ENCODE results near the gene PEX5.

PEX5 gene
- 21.2 to 43.7 reads per million in 2 donors for total RNA-seq

DNA sequence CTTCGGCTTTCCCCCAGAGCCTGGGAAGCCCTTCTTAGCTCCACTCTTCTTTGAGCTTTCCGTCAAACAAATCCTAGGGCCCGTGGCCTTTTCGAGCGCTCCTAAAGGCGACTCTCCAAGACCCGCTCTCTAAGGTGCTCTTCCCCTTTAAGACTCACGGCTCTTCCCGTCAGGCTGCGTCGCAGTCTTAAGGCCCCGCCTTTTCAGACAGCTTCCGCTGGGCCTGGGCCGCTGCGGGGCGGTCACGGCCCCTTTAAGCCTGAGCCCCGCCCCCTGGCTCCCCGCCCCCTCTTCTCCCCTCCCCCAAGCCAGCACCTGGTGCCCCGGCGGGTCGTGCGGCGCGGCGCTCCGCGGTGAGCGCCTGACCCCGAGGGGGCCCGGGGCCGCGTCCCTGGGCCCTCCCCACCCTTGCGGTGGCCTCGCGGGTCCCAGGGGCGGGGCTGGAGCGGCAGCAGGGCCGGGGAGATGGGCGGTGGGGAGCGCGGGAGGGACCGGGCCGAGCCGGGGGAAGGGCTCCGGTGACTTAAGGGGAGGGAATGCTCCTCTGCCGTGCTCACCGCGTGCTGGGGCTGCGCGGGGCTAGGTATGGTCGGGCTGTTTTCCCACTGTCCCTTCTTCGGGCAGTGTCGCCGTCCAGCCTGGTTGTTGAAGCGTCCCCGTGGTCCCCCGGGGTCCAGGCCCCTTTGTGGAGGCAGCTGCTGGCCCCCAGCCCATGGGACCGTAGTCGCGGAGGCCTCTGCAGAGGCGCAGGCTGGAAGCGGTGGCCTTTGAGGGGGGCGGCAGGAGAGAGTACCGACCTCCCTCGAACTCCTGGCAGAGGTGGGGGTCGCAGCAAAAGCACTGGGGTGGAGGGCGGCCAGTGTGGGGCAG is at the start of gene PEX5:
Gene PEX5 (plus strand): TSS at position 289 of the 870 bp plus-strand sequence. CDS start 692 bp downstream, outside the sequence.
- DNase-seq: peak; percentile 66

DNA sequence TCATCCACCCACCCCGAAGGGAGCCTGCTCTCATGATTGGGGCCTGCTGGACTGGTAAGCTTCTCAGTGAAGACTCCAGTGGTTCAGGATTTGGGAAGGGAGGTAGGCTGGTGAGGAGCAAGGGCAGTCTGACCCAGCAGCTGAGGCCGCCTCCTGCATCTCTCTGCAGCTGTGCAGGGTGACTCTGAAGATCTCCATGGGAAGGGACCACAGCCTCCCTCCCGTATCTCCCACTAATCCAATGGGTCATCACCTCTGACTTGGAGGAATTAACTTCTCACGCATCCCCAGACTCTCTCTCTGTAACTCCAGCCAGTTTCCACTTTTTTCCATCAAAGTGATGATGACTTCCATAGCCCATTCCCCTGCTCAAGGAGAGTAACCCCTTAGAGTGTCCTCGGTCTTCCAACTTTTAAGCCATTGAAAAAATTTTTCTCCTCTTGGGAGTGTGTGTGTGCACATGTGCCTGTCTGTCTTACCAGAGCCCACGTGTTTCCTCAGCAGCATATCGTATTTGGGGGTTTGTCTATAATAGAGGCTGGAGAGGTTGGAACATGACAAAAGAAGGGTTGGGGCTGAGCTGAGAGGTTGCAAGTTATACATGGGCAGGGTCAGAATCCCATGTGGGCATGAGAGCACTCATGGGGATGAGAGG is 48.0 kb upstream of the PEX5 start:
- DNase-seq: no peak

DNA sequence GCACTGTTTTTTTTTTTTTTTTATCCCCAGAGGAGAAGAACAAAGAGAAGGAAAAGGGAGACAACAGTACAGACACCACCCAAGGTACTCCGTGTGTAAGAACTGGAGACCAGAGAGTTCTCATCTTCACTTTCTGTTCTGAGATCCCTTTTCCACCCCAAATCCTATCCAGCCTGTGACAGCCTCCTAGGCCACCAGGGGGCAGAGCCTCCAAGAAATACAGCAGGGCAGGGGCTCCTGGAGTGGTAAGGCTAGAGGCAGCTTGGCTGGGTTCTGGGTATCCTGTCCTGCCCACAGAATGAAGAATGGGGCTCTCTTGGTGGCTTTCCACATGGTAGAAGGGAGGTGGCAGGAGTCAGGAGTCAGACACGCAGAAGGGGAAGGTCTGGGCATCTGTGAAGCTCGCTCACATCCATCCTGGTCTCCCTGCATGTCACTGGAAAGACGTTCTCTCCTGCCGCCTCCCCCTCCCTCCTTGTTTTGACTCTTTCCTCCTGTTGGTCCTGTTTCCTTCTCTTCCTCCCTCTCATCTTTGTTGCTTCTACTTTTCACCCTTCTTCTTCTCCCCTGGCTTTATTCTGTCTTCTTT is 47.3 kb upstream of the PEX5 start:
- DNase-seq: peak; percentile 43

DNA sequence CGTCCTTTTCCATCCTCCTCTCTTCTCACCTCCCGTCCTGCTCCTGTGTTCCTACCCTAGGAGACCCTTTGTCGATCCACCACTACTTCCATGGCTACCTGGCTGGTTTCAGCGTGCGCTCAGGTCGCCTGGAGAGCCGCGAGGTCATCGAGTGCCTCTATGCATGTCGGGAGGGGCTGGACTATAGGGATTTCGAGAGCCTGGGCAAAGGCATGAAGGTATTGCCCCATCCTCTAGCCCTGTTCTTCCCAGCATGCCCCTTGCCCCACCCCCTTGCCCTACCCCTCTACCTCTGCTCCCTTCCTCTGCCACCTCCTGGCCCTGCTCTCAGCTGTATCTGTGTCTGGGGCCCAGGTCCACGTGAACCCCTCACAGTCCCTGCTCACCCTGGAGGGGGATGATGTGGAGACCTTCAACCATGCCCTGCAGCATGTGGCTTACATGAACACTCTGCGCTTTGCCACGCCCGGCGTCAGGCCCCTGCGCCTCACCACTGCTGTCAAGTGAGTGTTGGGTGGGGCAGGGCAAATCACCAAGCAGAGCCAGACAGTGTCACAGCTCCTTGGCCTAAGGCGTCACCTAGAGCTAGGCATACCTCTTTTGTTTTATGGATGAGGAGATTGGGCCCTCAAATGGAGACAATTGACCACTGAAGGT is 46.5 kb upstream of the PEX5 start:
- no peak for DNase-seq

DNA sequence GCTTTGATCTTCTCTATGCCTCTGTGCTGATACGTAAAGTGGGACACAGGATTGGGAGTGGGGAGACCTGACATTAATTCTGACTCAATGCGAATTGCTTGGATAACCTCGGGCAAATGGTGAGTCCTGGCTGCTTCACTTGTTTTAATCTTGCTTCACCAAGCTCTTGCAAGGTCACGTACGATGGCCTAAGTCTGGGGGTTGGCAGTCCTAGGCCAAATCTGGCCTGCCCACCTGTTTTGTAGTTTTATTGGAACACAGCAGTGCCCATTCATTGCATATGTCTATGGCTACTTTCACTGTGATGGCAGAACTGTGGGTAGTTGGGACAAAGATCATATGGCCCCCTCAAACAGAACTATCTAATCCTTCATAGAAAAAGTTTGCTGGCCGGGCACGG is 45.9 kb upstream of the PEX5 start:
- no peak for DNase-seq

DNA sequence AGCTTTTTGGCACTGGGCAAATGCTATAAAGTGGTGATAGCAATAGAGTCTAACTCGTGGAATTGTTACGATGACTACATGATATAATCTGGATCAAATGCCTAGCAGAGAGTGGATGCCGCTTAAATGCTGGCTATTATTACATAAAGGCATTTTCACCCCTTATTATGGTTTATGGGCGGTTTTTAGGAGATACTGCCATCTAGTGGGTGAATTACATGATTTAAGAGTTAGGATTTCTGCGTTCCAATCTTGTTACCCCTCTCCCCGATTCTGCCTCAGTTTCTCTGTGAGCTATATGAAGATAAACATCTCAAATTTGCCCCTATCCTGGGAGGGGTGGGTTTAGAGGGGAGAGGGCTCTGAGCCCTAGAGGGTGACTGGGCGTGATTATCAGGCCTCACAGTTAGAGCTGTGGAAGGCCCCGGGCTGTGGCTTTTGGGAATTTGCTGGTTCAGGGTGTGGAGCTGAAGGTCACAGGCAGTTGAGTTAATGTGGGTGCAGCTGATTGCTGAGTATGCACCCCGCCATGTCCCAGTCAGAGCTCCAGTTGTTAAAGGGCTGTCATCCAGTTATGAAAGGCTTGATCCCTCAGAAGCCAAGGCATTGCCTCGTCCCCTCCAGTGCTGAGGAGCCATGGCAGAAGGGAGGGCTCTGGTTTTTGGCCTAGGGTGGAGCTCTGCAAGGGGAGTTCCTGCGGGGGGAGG is 44.9 kb upstream of the PEX5 start:
- no peak for DNase-seq

DNA sequence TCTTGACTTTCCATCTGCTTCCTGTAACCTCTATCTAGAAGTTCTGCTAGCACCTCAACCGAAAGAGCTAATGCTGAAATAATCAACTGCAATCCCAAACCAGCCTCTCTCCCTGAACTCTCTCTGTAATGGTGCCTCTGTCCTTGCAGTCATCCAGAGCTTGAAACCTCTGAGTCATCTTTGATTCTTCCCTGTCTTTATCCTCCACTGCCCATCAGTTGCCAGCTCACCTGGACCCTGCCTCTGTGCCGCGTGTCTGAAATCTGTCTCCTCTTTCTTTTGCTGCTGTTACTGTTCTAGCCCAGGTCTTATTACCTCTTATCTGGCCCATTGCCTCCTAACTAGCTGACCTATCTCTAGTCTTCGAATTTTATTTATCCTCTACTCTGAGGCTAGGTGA is 43.8 kb upstream of the PEX5 start:
- DNase-seq: no peak

DNA sequence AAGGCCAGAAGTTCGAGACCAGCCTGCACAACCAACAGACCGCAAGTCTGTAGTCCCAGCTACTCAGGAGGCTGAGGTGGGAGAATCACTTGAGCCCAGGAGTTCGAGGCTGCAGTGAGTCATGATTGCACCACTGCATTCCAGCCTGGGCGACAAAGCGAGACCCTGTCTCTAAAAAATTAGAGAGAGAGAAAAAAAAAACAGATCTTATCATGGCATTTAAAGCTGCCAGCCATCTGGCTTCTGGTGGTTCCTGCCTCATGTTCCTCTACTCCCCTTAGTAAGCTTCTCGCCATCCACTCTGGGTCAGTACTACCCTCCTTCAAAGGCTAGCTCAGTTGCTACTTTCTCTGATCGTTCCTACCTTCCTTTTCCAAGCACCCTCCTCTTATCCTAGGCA is 43.3 kb upstream of the PEX5 start:
- no peak for DNase-seq

DNA sequence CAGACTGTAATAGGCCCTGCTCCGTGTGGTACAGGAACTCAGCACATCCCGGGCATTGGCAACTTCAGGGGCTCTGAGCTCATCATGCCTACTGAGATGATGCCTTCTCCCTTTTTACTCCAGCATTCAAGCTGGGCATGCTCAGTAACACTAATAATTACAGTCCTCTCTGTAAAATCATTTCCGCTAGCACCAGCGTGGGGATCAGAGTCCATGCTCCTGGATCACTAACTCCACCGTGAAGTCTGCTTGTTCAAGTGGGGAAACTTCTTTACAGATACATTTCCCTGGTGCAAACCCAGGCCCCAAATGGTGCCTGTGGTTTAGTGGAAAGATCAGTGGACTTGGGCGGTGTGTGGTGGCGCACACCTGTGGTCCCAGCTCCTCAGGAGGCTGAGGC is 42.6 kb upstream of the PEX5 start:
- DNase-seq: no peak

DNA sequence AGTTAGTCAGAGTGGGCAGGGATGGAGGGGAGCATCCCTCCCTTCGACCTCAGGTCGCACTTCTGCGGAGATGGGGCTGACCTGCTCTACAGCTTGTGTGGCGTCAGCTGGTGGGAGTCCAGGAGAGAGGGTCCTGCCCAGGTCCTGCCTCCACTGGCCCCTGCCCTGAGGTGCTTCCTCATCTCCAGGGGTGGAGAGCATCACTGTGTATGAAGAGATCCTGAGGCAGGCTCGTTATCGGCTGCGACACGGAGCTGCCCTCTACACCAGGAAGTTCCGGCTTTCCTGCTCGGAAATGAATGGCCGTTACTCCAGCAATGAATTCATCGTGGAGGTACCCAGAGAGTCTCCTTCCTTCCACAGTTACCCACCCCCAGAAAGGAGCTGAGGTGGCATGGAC is 39.1 kb upstream of the PEX5 start:
- DNase-seq: no peak

DNA sequence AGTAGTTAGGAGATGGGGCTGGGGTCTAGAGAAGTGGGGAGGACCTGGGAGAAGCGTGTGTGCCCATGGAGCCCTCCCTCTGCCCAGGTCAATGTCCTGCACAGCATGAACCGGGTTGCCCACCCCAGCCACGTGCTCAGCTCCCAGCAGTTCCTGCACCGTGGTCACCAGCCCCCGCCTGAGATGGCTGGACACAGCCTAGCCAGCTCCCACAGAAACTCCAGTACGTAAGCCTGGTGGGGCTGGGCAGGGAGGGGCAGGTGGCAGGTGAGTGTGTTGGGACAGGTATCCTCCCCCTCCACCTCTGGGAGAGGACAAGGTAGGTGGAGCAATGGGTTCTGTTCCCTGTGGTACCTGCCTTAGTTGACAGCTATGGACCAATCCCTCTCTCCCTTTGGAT is 38.6 kb upstream of the PEX5 start:
- no peak for DNase-seq

DNA sequence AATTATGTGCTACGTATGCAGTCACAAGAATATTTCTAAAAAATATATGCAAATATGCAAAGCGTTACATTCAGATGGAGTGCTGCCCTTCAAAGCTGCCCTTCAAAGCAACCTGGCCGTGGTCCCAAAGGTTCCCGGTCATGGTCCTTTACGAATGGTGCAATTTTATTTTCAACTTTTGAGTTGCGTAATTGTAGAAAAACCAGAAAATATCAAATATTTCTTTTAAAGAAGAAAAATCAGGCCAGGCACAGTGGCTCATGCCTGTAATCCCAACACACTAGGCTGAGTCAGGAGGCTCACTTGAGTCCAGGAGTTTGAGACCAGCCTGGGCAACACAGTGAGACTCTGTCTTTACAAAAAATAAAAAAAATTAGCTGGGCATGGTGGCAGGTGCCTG is 38.0 kb upstream of the PEX5 start:
- DNase-seq: no peak

DNA sequence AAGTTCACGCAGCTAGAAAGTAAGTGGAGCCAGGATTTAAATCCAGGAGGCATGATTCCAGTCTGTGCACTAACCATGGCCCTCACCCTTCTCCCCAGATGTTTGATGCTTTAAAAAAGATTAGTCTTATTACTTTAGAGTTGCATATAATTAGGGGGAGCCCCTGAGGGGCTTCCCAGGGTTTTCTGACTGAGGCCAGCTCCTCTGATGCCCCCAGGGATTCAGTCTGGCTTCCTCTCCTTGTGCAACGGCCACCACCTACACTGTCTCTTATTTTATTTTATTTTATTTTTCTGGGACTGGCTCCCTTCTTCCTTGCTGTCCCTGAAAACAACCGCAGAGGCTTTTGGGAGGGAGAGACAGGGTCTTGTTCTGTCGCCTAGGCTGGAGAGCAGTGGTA is 36.7 kb upstream of the PEX5 start:
- DNase-seq: no peak

DNA sequence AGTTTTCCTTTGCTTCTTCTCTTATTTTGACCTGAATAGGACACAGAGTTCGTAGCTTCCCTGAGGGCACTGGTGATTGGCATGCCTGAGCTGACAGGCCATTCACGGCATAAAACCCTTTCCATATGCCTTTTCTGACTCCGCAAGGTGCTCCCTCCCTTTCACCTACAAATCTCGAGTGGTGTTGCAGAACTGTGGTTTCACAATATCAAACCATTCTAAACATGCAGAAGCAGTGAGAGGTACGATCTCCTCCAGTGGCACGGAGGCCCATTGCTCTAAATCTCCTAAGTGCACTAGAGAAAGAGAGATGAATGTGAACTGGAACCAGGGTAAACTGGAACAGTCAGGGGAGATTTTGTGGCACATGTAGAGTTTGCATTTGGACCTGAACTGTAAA is 35.4 kb upstream of the PEX5 start:
- no peak for DNase-seq

DNA sequence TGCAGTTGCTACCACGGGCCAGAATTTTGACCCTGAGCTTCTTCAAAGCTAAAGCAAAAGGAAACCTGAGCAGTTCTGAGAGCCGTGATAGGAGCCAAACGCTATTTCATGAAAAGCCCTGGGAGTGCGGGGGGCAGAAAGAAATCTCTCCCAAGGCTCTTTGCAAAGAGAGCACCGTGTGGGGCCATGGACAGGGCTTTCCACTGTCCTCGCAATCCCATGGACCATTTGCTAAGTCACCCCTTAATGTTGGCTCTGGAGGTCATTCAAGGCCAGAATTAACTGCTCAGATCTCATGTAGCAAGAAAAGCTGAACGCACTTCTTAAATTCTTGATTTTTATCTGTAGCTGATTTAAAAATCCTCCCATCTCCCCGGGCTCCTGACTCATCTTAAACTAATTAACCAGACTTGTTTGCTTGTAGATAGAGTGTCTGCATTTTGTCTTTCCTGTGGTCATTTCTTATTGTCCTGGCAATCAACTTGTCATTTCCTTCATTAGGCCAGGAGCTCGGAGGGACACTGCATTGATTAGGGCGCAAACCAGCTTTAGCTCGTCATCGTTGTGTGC is 34.5 kb upstream of the PEX5 start:
- DNase-seq: no peak

DNA sequence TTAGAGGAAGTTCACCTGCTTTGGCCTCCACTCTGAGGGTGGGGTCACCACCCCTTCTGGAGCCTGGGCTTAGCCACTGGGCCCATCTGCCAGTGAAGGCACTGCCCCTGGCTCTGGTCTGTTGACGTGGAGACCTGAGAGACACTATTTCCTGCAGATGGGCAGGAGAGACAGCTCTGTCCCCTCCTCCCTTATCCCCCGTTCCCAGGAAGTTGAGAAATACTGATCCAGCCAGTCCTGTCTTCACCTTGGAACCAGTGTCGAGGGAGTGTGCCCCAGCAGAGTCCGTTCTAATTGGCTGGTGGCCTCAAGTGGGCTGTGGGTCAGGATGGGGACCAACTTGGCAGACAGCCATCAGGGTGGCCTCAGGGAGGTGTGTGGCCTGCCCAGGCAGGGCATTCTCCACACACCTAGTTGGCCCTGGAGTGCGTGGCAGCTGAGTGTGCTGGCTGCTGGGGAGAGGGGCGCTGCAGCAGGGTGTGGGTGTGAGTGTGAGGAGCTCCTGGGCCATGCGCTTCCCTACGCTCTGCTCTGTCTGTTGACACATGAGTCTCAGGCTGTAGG is 33.9 kb upstream of the PEX5 start:
- DNase-seq: no peak

DNA sequence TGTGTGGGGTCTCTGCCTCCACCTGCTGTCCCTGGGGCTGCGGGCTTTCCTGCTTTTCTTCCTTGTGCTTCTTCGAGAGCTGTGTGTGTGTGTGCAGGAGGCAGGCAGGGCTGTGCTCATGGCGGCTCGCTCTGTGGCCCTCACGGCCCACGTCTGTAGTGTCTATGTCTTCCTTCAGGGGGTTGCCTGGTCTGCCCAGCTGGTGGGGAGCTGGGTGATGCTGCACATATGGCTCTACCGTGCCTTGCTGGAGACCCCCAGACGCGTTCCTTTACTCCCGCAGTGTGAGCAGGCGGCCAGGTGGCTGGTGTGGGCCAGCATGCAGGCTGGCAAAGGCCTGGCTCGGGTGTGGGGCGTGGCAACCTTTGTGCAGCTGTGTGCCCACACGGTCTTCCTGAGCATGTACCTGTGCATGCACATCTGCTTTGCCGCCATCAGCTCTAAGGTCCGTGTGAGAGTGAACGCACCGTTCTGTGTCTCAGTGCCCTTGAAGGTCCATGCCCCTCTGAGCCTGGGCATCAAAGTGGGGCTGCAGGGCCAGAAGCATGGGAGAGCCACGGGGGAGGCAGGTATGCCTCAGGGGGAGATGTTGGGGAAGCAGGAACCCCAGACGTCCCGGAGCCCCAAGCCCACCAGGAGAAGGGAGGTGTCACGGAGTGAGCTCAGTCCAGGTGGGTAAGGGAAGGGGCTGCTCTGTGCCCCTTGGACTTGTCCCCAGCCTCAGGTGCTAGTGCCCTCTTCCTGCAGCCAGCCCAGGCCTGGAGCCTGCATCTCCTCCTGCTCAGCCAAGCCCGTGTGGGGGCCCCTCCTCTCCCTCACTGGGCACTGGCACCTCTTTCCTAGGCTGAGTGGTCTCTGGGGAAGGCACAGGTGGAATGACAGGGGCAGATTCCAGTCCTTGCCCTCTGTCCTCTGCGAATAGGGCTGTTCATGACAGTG is 33.0 kb upstream of the PEX5 start:
- DNase-seq: no peak

DNA sequence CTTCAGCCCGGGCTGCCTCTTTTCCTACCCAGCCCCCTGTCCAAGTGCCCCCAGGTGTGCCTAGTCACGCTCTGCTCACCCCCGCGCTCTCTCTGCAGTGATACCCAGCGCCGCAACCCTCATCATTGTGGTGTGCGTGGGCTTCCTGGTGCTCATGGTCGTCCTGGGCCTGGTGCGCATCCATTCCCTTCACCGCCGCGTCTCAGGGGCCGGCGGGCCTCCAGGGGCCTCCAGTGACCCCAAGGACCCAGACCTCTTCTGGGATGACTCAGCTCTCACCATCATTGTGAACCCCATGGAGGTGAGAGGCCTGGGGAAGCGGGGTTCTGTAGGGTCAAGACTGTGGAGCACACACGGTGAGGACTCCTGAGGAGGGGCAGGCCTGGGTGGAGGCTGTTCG is 32.1 kb upstream of the PEX5 start:
- no peak for DNase-seq

DNA sequence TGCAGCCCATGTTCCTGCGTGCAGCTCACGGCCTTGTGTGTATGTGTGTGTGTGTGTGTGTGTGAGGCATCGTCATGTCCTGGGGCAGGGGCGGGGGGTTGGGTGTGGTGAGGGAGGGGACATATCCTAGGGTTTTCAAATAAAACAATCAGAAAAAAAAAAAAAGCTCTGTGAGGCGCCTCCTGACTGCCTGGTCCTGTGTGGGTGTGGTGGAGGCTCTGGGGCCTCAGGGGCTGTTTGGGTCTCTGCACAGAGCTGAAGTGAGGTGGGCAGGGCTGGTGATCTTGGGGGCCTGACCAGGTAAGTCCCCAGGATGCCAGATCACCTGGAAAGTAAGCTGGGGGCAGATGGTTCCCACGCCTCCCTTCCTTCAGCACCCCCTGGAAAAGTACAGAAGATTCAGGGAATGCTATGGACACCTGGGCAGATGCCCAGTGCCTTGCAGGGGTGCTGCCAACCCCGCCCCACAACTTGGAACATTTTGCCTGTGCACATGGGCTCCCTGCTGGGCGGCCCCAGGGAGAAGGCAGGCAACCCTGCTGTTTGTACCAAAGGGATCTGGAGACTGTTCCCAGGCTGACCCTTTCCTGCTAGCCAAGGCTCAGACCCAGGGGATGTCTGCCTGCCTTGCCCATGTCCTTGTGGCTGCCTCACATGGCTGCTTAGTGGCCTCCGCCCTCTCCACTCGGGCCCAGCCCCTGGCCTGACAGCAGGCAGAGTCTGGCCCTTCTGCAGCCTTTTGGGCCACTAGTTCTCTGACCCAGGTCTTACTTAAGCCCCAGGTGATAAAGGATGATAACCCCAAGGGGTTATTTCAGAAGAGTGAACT is 30.5 kb upstream of the PEX5 start:
- no peak for DNase-seq

DNA sequence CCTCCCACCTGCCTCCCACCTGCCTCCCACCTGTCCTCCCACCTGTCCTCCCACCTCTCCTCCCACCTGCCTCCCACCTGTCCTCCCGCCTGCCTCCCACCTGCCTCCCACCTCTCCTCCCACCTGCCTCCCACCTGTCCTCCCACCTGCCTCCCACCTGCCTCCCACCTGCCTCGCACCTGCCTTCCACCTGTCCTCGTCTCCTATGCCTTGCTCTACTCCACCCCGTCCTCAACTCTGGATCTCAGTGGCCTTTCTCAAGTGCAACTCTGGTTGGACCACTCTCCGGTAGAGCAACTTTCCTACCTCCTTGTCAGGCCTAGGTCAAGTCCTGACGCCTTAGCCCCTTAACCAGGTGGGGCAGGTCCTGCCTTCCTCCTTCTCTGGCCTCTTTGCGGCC is 29.3 kb upstream of the PEX5 start:
- DNase-seq: no peak
